DND-41 (cell line): ENCODE results near the gene TCP1.
"Not testable (repeated sequence)": the region's sequence is repeated elsewhere in the genome, so short reads cannot be mapped to it uniquely, and the experiment has no call there.

Experiments used
- ATAC-seq: fragments of 200-7000 bp; cut with Tn5 transposase; 3 replicates; pipeline ENCODE4 v1.9.1; 2021; ENCODE audit warnings: low read depth; ENCODE audit not compliant: insufficient read depth
- DNase-seq: peaks from one replicate; pipeline ENCODE4 v3.0.0-alpha.2; 2020
- H2AFZ ChIP-seq: 2 replicates; pipeline ENCODE4 v1.6.0; 2012; ENCODE audit warnings: low read depth, low read length
- H3K27ac ChIP-seq: 2 replicates; pipeline ENCODE4 v1.5.1; 2012; ENCODE audit warnings: low read length, inconsistent platforms
- H3K27me3 ChIP-seq: fragments of 200-600 bp; sonication (generic); 2 replicates; pipeline ENCODE4 v1.6.0; 2012; ENCODE audit warnings: low read length, mild to moderate bottlenecking, inconsistent platforms; ENCODE audit not compliant: insufficient read depth, poor library complexity
- H3K36me3 ChIP-seq: 2 replicates; pipeline ENCODE4 v1.5.1; 2012; ENCODE audit warnings: low read length, inconsistent platforms; ENCODE audit not compliant: insufficient read depth
- H3K4me1 ChIP-seq: 2 replicates; pipeline ENCODE4 v1.5.1; 2012; ENCODE audit warnings: mild to moderate bottlenecking, low read length; ENCODE audit not compliant: insufficient read depth
- H3K4me2 ChIP-seq: 2 replicates; pipeline ENCODE4 v1.6.0; 2012; ENCODE audit warnings: mild to moderate bottlenecking, moderate library complexity, low read length, inconsistent platforms; ENCODE audit not compliant: insufficient read depth
- H3K4me3 ChIP-seq, 2 experiments: fragments of 200-600 bp in 1 of 2; shearing (Covaris generic) in 1 of 2; 2 replicates each; pipeline ENCODE4 v1.5.1; 2012 to 2016; ENCODE audit warnings: inconsistent platforms in 2 of 2, low read length in 2 of 2, mild to moderate bottlenecking in 2 of 2, low read depth in 1 of 2, moderate library complexity in 1 of 2
- H3K79me2 ChIP-seq: 2 replicates; pipeline ENCODE4 v1.6.0; 2012; ENCODE audit warnings: low read length, inconsistent platforms; ENCODE audit not compliant: insufficient read depth
- H3K9ac ChIP-seq: 2 replicates; pipeline ENCODE4 v1.6.0; 2012; ENCODE audit warnings: low read depth, mild to moderate bottlenecking, inconsistent platforms, low read length, moderate library complexity
- H3K9me3 ChIP-seq: 2 replicates; pipeline ENCODE4 v1.5.1; 2012; ENCODE audit warnings: low read length, moderate library complexity, mild to moderate bottlenecking, inconsistent platforms; ENCODE audit not compliant: insufficient read depth, severe bottlenecking
- H4K20me1 ChIP-seq: 2 replicates; pipeline ENCODE4 v1.6.0; 2012; ENCODE audit warnings: low read length; ENCODE audit not compliant: insufficient read depth
- CTCF ChIP-seq: IDR thresholded peaks from 2 replicates; pipeline ENCODE4 v1.5.1; 2012; ENCODE audit warnings: borderline replicate concordance, low read length, moderate library complexity, mild to moderate bottlenecking; ENCODE audit not compliant: poor library complexity, severe bottlenecking; ENCODE audit errors: extremely low read depth
- EZH2 ChIP-seq: IDR thresholded peaks from 3 replicates; pipeline ENCODE4 v1.6.1; 2012; ENCODE audit warnings: borderline replicate concordance, low read depth, mild to moderate bottlenecking, moderate library complexity, low read length, inconsistent platforms; ENCODE audit not compliant: severe bottlenecking

TCP1 gene

GRCh38 chr6:159732550-159732949, 56.9 kb downstream of the TCP1 start:
- H3K4me3 ChIP-seq, DNase-seq, H2AFZ ChIP-seq, H3K9ac ChIP-seq, H3K4me2 ChIP-seq, H3K27me3 ChIP-seq, H3K9me3 ChIP-seq, H3K27ac ChIP-seq, ATAC-seq: not testable (repeated sequence)
- peaks cover 36% of the 10 kb centered on the region for H3K4me1 ChIP-seq
- H3K79me2 ChIP-seq, result peaks cover 100% of the 10 kb centered on the region
- peaks cover 90% of the 10 kb centered on the region for H4K20me1 ChIP-seq
- H3K36me3 ChIP-seq, result peaks cover 29% of the 10 kb centered on the region

- ATAC-seq, result no peak
- H3K9ac ChIP-seq, result peak overlapping the region; percentile 97
- H3K36me3 ChIP-seq, result peaks cover 20% of the 10 kb centered on the region
- no peak overlapping the region for H3K27ac ChIP-seq
- H3K4me2 ChIP-seq, result peak overlapping the region; percentile 94; the same call in 1 of the 2 replicates
- H2AFZ ChIP-seq, result no peak overlapping the region
- TF ChIP-seq CTCF (no peak), EZH2 (no peak)
- no peaks in the 10 kb centered on the region for H3K27me3 ChIP-seq
- H4K20me1 ChIP-seq, result peaks cover 72% of the 10 kb centered on the region
- H3K79me2 ChIP-seq, result peaks cover 99% of the 10 kb centered on the region
- H3K4me1 ChIP-seq, result peaks cover 45% of the 10 kb centered on the region
- no peak for DNase-seq
- peak overlapping the region in 1 of 2 experiments; percentile 72; a peak in 1 of 4 replicates for H3K4me3 ChIP-seq
- H3K9me3 ChIP-seq, result no peaks in the 10 kb centered on the region
Observed at GRCh38 chr6:159730332-159730676, 59.1 kb downstream of the TCP1 start.

GRCh38 chr6:159729598-159730331, 59.6 kb downstream of the TCP1 start:
- peak overlapping the region; percentile 94 for H3K4me2 ChIP-seq
- H3K9me3 ChIP-seq, result no peaks in the 10 kb centered on the region
- peaks cover 24% of the 10 kb centered on the region for H3K36me3 ChIP-seq
- DNase-seq (no peak), ATAC-seq (no peak)
- peak overlapping the region; percentile 15; the same call in 1 of the 2 replicates for H3K27ac ChIP-seq
- TF ChIP-seq CTCF, result no peak
- TF ChIP-seq EZH2, result no peak
- H3K4me3 ChIP-seq, result peak overlapping the region; percentile 53 to 72; a peak in 3 of 4 replicates
- no peak overlapping the region for H2AFZ ChIP-seq
- H3K4me1 ChIP-seq, result peaks cover 50% of the 10 kb centered on the region
- H3K27me3 ChIP-seq, result no peaks in the 10 kb centered on the region
- H4K20me1 ChIP-seq, result peaks cover 66% of the 10 kb centered on the region
- H3K79me2 ChIP-seq, result peaks cover 99% of the 10 kb centered on the region
- H3K9ac ChIP-seq, result peak overlapping the region; percentile 97

GRCh38 chr6:159728531-159728964, 60.9 kb downstream of the TCP1 start:
- TF ChIP-seq EZH2 (no peak), CTCF (no peak)
- Histone ChIP-seq H2AFZ (no peak overlapping the region), H4K20me1 (peaks cover 55% of the 10 kb centered on the region), H3K79me2 (peaks cover 99% of the 10 kb centered on the region), H3K36me3 (peaks cover 33% of the 10 kb centered on the region), H3K27me3 (no peaks in the 10 kb centered on the region), H3K9me3 (no peaks in the 10 kb centered on the region), H3K4me3 (peak overlapping the region; percentile 53 to 72), H3K9ac (peak overlapping the region; percentile 97), H3K27ac (peak overlapping the region; percentile 90), H3K4me1 (peaks cover 56% of the 10 kb centered on the region), H3K4me2 (peak overlapping the region; percentile 94)
- no peak for DNase-seq
- ATAC-seq, result no peak
